Karpas-422 (cell line): ENCODE measurements around the gene SLC23A3. TPM values are rescaled to one million over a fixed set of nuclear protein-coding genes. Genes with fewer than 3 reads are reported as not detected.
"Not testable (repeated sequence)": the region's sequence is repeated elsewhere in the genome, so short reads cannot be mapped to it uniquely, and the experiment has no call there.

Experiments
- DNase-seq: peaks from one replicate; pipeline ENCODE4 v3.0.0-alpha.2; 2015
- H2AFZ ChIP-seq: fragments of 200-600 bp; sonication (generic); 2 replicates; pipeline ENCODE4 v1.6.1; 2014; ENCODE audit warnings: antibody characterized with exemption, low read length, mixed read lengths
- H3K27ac ChIP-seq: fragments of 200-600 bp; sonication (generic); 2 replicates; pipeline ENCODE4 v1.5.1; 2014; ENCODE audit warnings: mild to moderate bottlenecking, low read length, moderate library complexity
- H3K27me3 ChIP-seq: fragments of 200-600 bp; sonication (generic); 2 replicates; pipeline ENCODE4 v1.6.1; 2014; ENCODE audit warnings: low read length, mixed read lengths
- H3K36me3 ChIP-seq: fragments of 200-600 bp; sonication (generic); 2 replicates; pipeline ENCODE4 v1.6.1; 2014; ENCODE audit warnings: low read length, mixed read lengths; ENCODE audit not compliant: insufficient read depth
- H3K4me1 ChIP-seq: fragments of 200-600 bp; sonication (generic); 2 replicates; pipeline ENCODE4 v1.6.1; 2014; ENCODE audit warnings: mild to moderate bottlenecking, low read length, mixed read lengths
- H3K4me2 ChIP-seq: fragments of 200-600 bp; sonication (generic); 2 replicates; pipeline ENCODE4 v1.6.1; 2014; ENCODE audit warnings: low read length, low read depth, mild to moderate bottlenecking; ENCODE audit not compliant: poor library complexity, severe bottlenecking
- H3K4me3 ChIP-seq: fragments of 200-600 bp; sonication (generic); 2 replicates; pipeline ENCODE4 v1.5.1; 2014; ENCODE audit warnings: mild to moderate bottlenecking, antibody characterized with exemption, low read length, mixed read lengths
- H3K79me2 ChIP-seq: fragments of 200-600 bp; sonication (generic); 2 replicates; pipeline ENCODE4 v1.6.1; 2014; ENCODE audit warnings: mild to moderate bottlenecking, low read length, mixed read lengths
- H3K9ac ChIP-seq: fragments of 200-600 bp; sonication (generic); 2 replicates; pipeline ENCODE4 v1.6.0; 2014; ENCODE audit warnings: low read length
- H3K9me2 ChIP-seq: fragments of 200-600 bp; sonication (generic), shearing (Covaris generic); replicated peaks from 2 replicates; pipeline ENCODE4 v1.6.0; 2014; ENCODE audit warnings: mild to moderate bottlenecking, low read length, moderate library complexity; ENCODE audit not compliant: insufficient read depth
- H3K9me3 ChIP-seq: fragments of 300-700, 200-600 bp; sonication (generic); 2 replicates; pipeline ENCODE4 v1.6.1; 2014; ENCODE audit warnings: low read length, mixed read lengths
- H4K20me1 ChIP-seq: fragments of 200-600 bp; sonication (generic); 2 replicates; pipeline ENCODE4 v1.6.1; 2014; ENCODE audit warnings: mild to moderate bottlenecking, antibody characterized with exemption, low read length, low read depth; ENCODE audit not compliant: insufficient read depth
- total RNA-seq: library from RNA; depleted of rRNA; stranded (reverse); fragments of >200 nt; shearing (Covaris generic); gene quantifications from 2 replicates; pipeline ENCODE4 v1.2.3, GENCODE V29; 2014; ENCODE audit warnings: low replicate concordance

The SLC23A3 gene
- total RNA-seq, 1 experiment from 2014 or later = 3.5 TPM

DNA sequence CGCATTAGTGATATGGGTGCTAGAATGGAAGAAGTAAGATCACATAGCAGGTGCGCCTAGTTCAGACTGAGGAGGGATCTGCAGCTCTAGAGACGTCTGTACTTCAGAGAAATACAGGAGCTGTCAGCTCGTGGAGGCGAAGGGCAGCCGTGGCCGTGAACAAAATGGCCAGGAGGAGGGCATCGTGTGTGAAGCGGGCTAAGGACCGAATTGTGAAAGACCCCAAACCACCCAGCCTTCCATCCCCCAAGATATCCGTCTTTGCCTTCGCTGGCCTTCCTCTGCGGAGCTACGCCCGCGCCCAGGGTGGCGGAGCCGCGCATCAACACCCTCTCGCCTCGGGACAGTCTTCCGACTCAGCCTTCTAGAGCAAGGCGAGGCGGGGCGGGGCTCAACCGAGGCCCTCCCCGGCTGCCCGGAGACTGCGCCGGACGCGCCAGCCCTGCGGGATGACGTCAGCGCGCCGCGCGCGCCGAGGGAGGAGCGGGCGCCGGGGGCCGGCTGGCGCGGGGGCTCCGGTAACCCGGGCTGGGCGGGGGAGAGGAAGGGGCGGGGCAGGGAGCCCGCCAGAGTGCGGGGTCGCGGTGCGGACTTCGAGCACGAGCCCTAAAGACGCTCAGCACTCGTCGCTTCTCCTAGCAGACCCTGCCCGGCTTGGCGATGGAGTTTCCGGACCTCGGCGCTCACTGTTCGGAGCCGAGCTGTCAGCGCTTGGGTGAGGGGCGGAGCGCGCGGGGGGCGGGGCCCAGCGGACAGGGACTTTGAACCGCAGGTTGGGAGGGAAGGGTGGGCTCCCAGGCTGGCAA lies 36.7 kb upstream of the SLC23A3 start, which contains the start of gene ZFAND2B:
Gene ZFAND2B, plus strand, starts transcription at position 455 of the 806 bp plus-strand sequence. Its CDS starts 206 bp downstream, at position 661.
- peak; percentile 98 for DNase-seq
- Histone ChIP-seq H3K27me3 (no peaks in the 10 kb centered on the region), H3K4me3 (peak within 1 kb of the TSS; percentile 76), H3K4me1 (peaks cover 16% of the 10 kb centered on the region), H3K79me2 (no peaks in the 10 kb centered on the region), H3K4me2 (peak within 1 kb of the TSS; percentile 85), H3K9ac (peak within 1 kb of the TSS; percentile 86), H3K9me2 (no peaks in the 10 kb centered on the region), H3K27ac (peak within 1 kb of the TSS; percentile 68), H3K36me3 (peaks cover 9% of the 10 kb centered on the region), H3K9me3 (peaks cover 6% of the 10 kb centered on the region), H2AFZ (peak within 1 kb of the TSS; percentile 80), H4K20me1 (no peaks in the 10 kb centered on the region)

DNA sequence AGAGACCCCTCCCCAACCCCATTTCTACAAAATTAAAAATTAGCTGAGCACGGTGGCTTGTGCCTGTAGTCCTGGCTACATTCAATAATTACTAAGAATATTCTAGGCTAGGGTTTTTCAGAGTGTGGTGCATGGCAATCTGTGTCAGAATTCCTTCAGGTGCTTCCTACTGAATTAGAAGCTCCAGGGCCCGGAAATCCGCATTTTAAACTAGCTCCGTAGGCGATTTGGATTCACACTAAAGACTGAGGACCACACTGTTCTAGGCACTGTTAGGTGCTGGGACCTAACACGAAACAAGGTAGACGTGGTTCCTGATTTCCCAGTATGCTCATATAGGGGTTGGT lies 36.1 kb upstream of the SLC23A3 start:
- no peaks in the 10 kb centered on the region for H3K79me2 ChIP-seq
- peak overlapping the region; percentile 76 for H3K4me3 ChIP-seq
- peaks cover 16% of the 10 kb centered on the region for H3K4me1 ChIP-seq
- peak overlapping the region; percentile 85 for H3K4me2 ChIP-seq
- H3K9ac ChIP-seq = peak overlapping the region; percentile 86
- no peaks in the 10 kb centered on the region for H3K9me2 ChIP-seq
- H3K9me3 ChIP-seq = peaks cover 6% of the 10 kb centered on the region
- H4K20me1 ChIP-seq = no peaks in the 10 kb centered on the region
- peaks cover 9% of the 10 kb centered on the region for H3K36me3 ChIP-seq
- peak overlapping the region; percentile 80 for H2AFZ ChIP-seq
- H3K27me3 ChIP-seq = no peaks in the 10 kb centered on the region
- peak overlapping the region; percentile 68 for H3K27ac ChIP-seq
- no peak for DNase-seq

GRCh38 chr2:219205165-219205538 lies 35.3 kb upstream of the SLC23A3 start:
- H4K20me1 ChIP-seq = no peaks in the 10 kb centered on the region
- peaks cover 6% of the 10 kb centered on the region for H3K9me3 ChIP-seq
- no peaks in the 10 kb centered on the region for H3K9me2 ChIP-seq
- H3K27ac ChIP-seq = no peak overlapping the region
- H3K4me1 ChIP-seq = peaks cover 16% of the 10 kb centered on the region
- no peak overlapping the region for H2AFZ ChIP-seq
- no peak overlapping the region for H3K4me2 ChIP-seq
- H3K4me3 ChIP-seq = no peak overlapping the region
- peaks cover 9% of the 10 kb centered on the region for H3K36me3 ChIP-seq
- H3K79me2 ChIP-seq = no peaks in the 10 kb centered on the region
- no peaks in the 10 kb centered on the region for H3K27me3 ChIP-seq
- H3K9ac ChIP-seq = no peak overlapping the region
- peak; percentile 30 for DNase-seq

- no peak overlapping the region for H3K9ac ChIP-seq
Measured at GRCh38 chr2:219204425-219205164, 34.8 kb upstream of the SLC23A3 start.

GRCh38 chr2:219201331-219201730 lies 31.5 kb upstream of the SLC23A3 start:
- H3K9me2 ChIP-seq, H3K9ac ChIP-seq, H3K4me2 ChIP-seq, H3K27ac ChIP-seq, H2AFZ ChIP-seq, H3K4me1 ChIP-seq, DNase-seq, H4K20me1 ChIP-seq, H3K9me3 ChIP-seq, H3K4me3 ChIP-seq, H3K79me2 ChIP-seq, H3K27me3 ChIP-seq, H3K36me3 ChIP-seq: not testable (repeated sequence)

More at GRCh38 chr2:219204425-219205164, 34.8 kb upstream of the SLC23A3 start:
- H3K4me1 ChIP-seq = peaks cover 16% of the 10 kb centered on the region
- no peaks in the 10 kb centered on the region for H3K27me3 ChIP-seq
- H3K9me2 ChIP-seq = no peaks in the 10 kb centered on the region
- H3K79me2 ChIP-seq = no peaks in the 10 kb centered on the region
- no peak overlapping the region for H3K27ac ChIP-seq
- H3K36me3 ChIP-seq = peaks cover 9% of the 10 kb centered on the region
- no peak overlapping the region for H2AFZ ChIP-seq
- H3K4me2 ChIP-seq = no peak overlapping the region
- peak; percentile 44 for DNase-seq
- H4K20me1 ChIP-seq = no peaks in the 10 kb centered on the region
- peaks cover 6% of the 10 kb centered on the region for H3K9me3 ChIP-seq
- no peak overlapping the region for H3K4me3 ChIP-seq

DNA sequence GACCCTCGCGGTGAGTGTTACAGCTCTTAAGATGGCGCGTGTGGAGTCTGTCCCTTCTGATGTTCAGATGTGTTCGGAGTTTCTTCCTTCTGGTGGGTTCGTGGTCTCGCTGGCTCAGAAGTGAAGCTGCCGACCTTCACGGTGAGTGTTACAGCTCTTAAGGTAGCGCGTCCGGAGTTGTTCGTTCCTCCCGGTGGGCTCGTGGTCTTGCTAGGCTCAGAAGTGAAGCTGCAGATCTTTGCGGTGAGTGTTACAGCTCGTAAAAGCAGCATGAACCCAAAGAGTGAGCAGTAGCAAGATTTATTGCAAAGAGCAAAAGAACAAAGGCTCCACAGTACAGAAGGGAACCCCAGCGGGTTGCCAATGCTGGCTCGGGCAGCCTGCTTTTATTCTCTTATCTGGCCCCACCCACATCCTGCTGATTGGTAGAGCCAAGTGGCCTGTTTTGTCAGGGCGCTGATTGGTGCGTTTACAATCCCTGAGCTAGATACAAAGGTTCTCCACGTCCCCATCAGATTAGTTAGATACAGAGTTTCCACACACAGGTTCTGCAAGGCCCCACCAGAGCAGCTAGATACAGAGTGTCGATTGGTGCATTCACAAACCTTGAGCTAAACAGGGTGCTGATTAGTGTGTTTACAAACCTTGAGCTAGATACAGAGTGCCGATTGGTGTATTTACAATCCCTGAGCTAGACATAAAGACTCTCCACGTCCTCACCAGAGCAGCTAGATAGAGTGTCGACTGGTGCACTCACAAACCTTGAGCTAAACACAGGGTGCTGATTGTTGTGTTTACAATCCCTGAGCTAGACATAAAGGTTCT lies 30.9 kb upstream of the SLC23A3 start:
- H3K9me2 ChIP-seq, H3K9me3 ChIP-seq, H3K9ac ChIP-seq, H3K4me1 ChIP-seq, H3K4me2 ChIP-seq, H4K20me1 ChIP-seq, H3K36me3 ChIP-seq, H3K27me3 ChIP-seq, H2AFZ ChIP-seq, H3K79me2 ChIP-seq, H3K4me3 ChIP-seq, H3K27ac ChIP-seq: not testable (repeated sequence)
- DNase-seq = peak; percentile 40

DNA sequence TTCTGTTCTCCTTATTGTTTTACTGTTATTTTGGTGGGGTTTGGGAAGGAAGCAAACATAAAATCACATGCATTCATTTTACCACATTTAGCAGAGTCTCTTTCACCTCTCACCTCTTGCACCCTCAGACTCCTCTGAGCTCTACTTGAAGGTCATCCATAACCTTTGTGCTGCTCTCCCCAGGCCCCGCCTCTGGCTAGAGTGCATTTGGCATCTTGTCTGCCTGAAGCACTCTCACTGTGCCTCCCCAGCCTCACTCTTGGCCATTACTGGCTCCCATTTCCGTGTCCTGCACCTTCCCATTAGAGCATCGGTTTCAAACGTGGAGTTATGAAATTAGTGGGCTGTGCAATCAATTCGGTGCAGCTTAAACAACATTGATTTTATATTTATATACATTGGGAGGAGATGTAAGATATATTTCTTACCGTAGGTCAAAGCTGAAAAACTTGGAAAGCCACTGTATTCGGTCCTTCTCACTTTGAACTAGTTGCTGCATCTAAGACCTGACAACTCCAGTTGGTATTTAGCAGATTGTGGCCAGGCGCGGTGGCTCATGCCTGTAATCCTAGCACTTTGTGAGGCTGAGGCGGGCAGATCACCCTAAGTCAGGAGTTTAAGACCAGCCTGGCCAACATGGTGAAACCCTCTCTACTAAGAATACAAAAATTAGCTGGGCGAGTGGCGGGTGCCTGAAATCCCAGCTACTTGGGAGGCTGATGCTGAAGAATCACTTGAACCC lies 29.8 kb upstream of the SLC23A3 start:
- Histone ChIP-seq H3K36me3 (no peaks in the 10 kb centered on the region; the same call in 1 of the 2 replicates), H4K20me1 (no peaks in the 10 kb centered on the region), H3K4me1 (no peaks in the 10 kb centered on the region), H3K79me2 (no peaks in the 10 kb centered on the region), H3K27ac (no peak overlapping the region), H3K9me3 (peaks cover 3% of the 10 kb centered on the region), H3K9ac (no peak overlapping the region), H3K27me3 (no peaks in the 10 kb centered on the region), H2AFZ (no peak overlapping the region), H3K9me2 (no peaks in the 10 kb centered on the region), H3K4me3 (no peak overlapping the region), H3K4me2 (no peak overlapping the region)
- DNase-seq = peak; percentile 16
